Neural cell (in vitro differentiated cells): ENCODE measurements around the gene FAM219A. TPM values are rescaled to one million over a fixed set of nuclear protein-coding genes. Genes with fewer than 3 reads are reported as not detected.

Experiments
- H2AFZ ChIP-seq: fragments of 200-600, 300-800 bp; sonication (generic), shearing (Covaris generic); 2 replicates; pipeline ENCODE4 v1.6.0; 2014; ENCODE audit warnings: low read depth, mild to moderate bottlenecking, antibody characterized with exemption, low read length, moderate library complexity
- H3F3A ChIP-seq: fragments of 200-600 bp; shearing (Covaris generic); 2 replicates; pipeline ENCODE4 v1.6.1; 2016; ENCODE audit warnings: mild to moderate bottlenecking, moderate library complexity, mixed read lengths, antibody characterized with exemption, low read length; ENCODE audit not compliant: insufficient read depth, poor library complexity, severe bottlenecking
- H3K27ac ChIP-seq: fragments of 200-600, 300-800 bp; sonication (generic), shearing (Covaris generic); 2 replicates; pipeline ENCODE4 v1.5.1; 2014; ENCODE audit warnings: mild to moderate bottlenecking, low read length, moderate library complexity
- H3K27me3 ChIP-seq: fragments of 300-800, 200-600 bp; sonication (generic), shearing (Covaris generic); 2 replicates; pipeline ENCODE4 v1.6.0; 2014; ENCODE audit warnings: mild to moderate bottlenecking, low read depth, low read length, moderate library complexity; ENCODE audit not compliant: insufficient read depth
- H3K36me3 ChIP-seq: fragments of 300-800, 200-600 bp; sonication (generic), shearing (Covaris generic); 2 replicates; pipeline ENCODE4 v1.5.1; 2014; ENCODE audit warnings: mild to moderate bottlenecking, antibody characterized with exemption, low read length, moderate library complexity; ENCODE audit not compliant: insufficient read depth
- H3K4me2 ChIP-seq: fragments of 300-800, 200-600 bp; sonication (generic), shearing (Covaris generic); 2 replicates; pipeline ENCODE4 v1.6.0; 2014; ENCODE audit warnings: mild to moderate bottlenecking, low read length
- H3K4me3 ChIP-seq: fragments of 300-800, 200-600 bp; sonication (generic), shearing (Covaris generic); 2 replicates; pipeline ENCODE4 v1.5.1; 2014; ENCODE audit warnings: mild to moderate bottlenecking, low read length, moderate library complexity
- H3K79me2 ChIP-seq: fragments of 200-600 bp; shearing (Covaris generic); replicated peaks from 2 replicates; pipeline ENCODE4 v1.6.0; 2014; ENCODE audit warnings: mild to moderate bottlenecking, low read length, moderate library complexity; ENCODE audit not compliant: insufficient read depth
- H3K9ac ChIP-seq: fragments of 300-800, 200-600 bp; sonication (generic), shearing (Covaris generic); 2 replicates; pipeline ENCODE4 v1.6.1; 2016; ENCODE audit warnings: mild to moderate bottlenecking, low read length, mixed read lengths
- H3K9me2 ChIP-seq: fragments of 200-600 bp; shearing (Covaris generic); 2 replicates; pipeline ENCODE4 v1.6.1; 2016; ENCODE audit warnings: mild to moderate bottlenecking, low read length, mixed read lengths; ENCODE audit not compliant: insufficient read depth
- H3K9me3 ChIP-seq: fragments of 200-600, 300-800 bp; sonication (generic), shearing (Covaris generic); 2 replicates; pipeline ENCODE4 v1.6.1; 2016; ENCODE audit warnings: mild to moderate bottlenecking, mixed run types, low read length, moderate library complexity, mixed read lengths
- H4K20me1 ChIP-seq: fragments of 200-600 bp; shearing (Covaris generic); 2 replicates; pipeline ENCODE4 v1.6.1; 2016; ENCODE audit warnings: mild to moderate bottlenecking, mixed run types; ENCODE audit not compliant: insufficient read depth
- CTCF ChIP-seq: fragments of 450-650 bp; IDR thresholded peaks from 2 replicates; pipeline ENCODE4 v1.5.1; 2014; ENCODE audit warnings: antibody characterized with exemption, mild to moderate bottlenecking, moderate library complexity; ENCODE audit not compliant: poor library complexity, severe bottlenecking
- EP300 ChIP-seq: fragments of 450-650 bp; conservative IDR thresholded peaks from 2 replicates; pipeline ENCODE4 v1.6.1; 2014; ENCODE audit warnings: antibody characterized with exemption, mild to moderate bottlenecking, moderate library complexity; ENCODE audit not compliant: poor library complexity, severe bottlenecking
- EZH2 ChIP-seq: fragments of 200-600, 300-800 bp; shearing (Covaris generic), sonication (generic); IDR thresholded peaks from 2 replicates; pipeline ENCODE4 v1.6.1; 2014; ENCODE audit warnings: antibody characterized with exemption, low read length, borderline replicate concordance, mild to moderate bottlenecking; ENCODE audit not compliant: insufficient read depth, poor library complexity, severe bottlenecking
- MXI1 ChIP-seq: fragments of 450-650 bp; conservative IDR thresholded peaks from 2 replicates; pipeline ENCODE4 v1.6.1; 2014; ENCODE audit warnings: antibody characterized with exemption, mild to moderate bottlenecking; ENCODE audit not compliant: poor library complexity, severe bottlenecking
- POLR2AphosphoS5 ChIP-seq: IDR thresholded peaks from 2 replicates; pipeline ENCODE4 v1.6.1; 2012
- RAD21 ChIP-seq: fragments of 450-650 bp; conservative IDR thresholded peaks from 2 replicates; pipeline ENCODE4 v1.6.1; 2014; ENCODE audit warnings: antibody characterized with exemption, mild to moderate bottlenecking, moderate library complexity
- REST ChIP-seq: IDR thresholded peaks from 2 replicates; pipeline ENCODE4 v1.6.1; 2012; ENCODE audit warnings: borderline replicate concordance
- SMC3 ChIP-seq: fragments of 450-650 bp; conservative IDR thresholded peaks from 2 replicates; pipeline ENCODE4 v1.6.1; 2014; ENCODE audit warnings: antibody characterized with exemption, mild to moderate bottlenecking, moderate library complexity; ENCODE audit not compliant: poor library complexity
- TAF1 ChIP-seq: IDR thresholded peaks from 2 replicates; pipeline ENCODE4 v1.6.1; 2012; ENCODE audit warnings: low read depth
- polyA plus RNA-seq: library from polyadenylated mRNA; depleted of rRNA; stranded (reverse); fragments of >200 nt; gene quantifications from 2 replicates; pipeline ENCODE4 v1.2.3, GENCODE V29; 2014

Gene FAM219A
- polyA plus RNA-seq, 1 donor from 2014 or later = 56.6 TPM

GRCh38 chr9:34450644-34451043 lies 7.7 kb downstream of the FAM219A start:
- peaks cover 56% of the 10 kb centered on the region for H3K79me2 ChIP-seq
- no peaks in the 10 kb centered on the region for H3K27me3 ChIP-seq
- H3K9me2 ChIP-seq = no peaks in the 10 kb centered on the region
- H3K4me2 ChIP-seq = no peak overlapping the region
- H3K4me3 ChIP-seq = no peak overlapping the region
- TF ChIP-seq MXI1 (no peak), EZH2 (no peak), EP300 (no peak), CTCF (no peak), TAF1 (no peak), POLR2AphosphoS5 (no peak), REST (no peak), SMC3 (no peak), RAD21 (no peak)
- H3K9ac ChIP-seq = no peak overlapping the region
- no peak overlapping the region for H2AFZ ChIP-seq
- no peaks in the 10 kb centered on the region for H3F3A ChIP-seq
- no peaks in the 10 kb centered on the region for H3K9me3 ChIP-seq
- no peaks in the 10 kb centered on the region for H4K20me1 ChIP-seq
- H3K36me3 ChIP-seq = no peaks in the 10 kb centered on the region
- no peak overlapping the region for H3K27ac ChIP-seq

- H3K27ac ChIP-seq = no peak overlapping the region
- H3K36me3 ChIP-seq = no peaks in the 10 kb centered on the region
- no peaks in the 10 kb centered on the region for H3K9me3 ChIP-seq
- no peaks in the 10 kb centered on the region for H3F3A ChIP-seq
- H3K4me3 ChIP-seq = no peak overlapping the region
- H3K4me2 ChIP-seq = no peak overlapping the region
- no peak overlapping the region for H3K9ac ChIP-seq
- peaks cover 22% of the 10 kb centered on the region for H3K79me2 ChIP-seq
- no peaks in the 10 kb centered on the region for H3K9me2 ChIP-seq
- H3K27me3 ChIP-seq = no peaks in the 10 kb centered on the region
- H4K20me1 ChIP-seq = no peaks in the 10 kb centered on the region
- H2AFZ ChIP-seq = no peak overlapping the region
- no peak for TF ChIP-seq SMC3
- no peak for TF ChIP-seq CTCF
- no peak for TF ChIP-seq EZH2
- TF ChIP-seq MXI1 = no peak
- TF ChIP-seq POLR2AphosphoS5 = no peak
- TF ChIP-seq REST = no peak
- TF ChIP-seq EP300 = no peak
Observed at GRCh38 chr9:34446951-34447350, 11.4 kb downstream of the FAM219A start.
